ENCODE data around the gene AMN. TPM values are rescaled to one million over a fixed set of nuclear protein-coding genes. Genes with fewer than 3 reads are reported as not detected.

The AMN gene
- total RNA-seq, 4 donors from 2014 or later = 89.1 to 1,110 (median 806) TPM

GRCh38 chr14:102909911-102910310 lies 12.6 kb upstream of the AMN start:
- Histone ChIP-seq H3K9me3 (no peaks in the 10 kb centered on the region), H3K27ac (no peak overlapping the region), H3K4me1 (peaks cover 0 to 18% (median 0%) of the 10 kb centered on the region in 4 donors), H3K4me3 (no peak overlapping the region), H3K36me3 (peaks cover 0 to 20% (median 0%) of the 10 kb centered on the region in 3 donors), H3K27me3 (no peaks in the 10 kb centered on the region)
- DNase-seq = no peak
- TF ChIP-seq CTCF (IDR thresholded peaks at IDR 0.05) (no peak), POLR2A (IDR thresholded peaks at IDR 0.05) (no peak)

GRCh38 chr14:102910442-102910841 lies 12.0 kb upstream of the AMN start:
- Histone ChIP-seq H3K4me3 (no peak overlapping the region), H3K27me3 (no peaks in the 10 kb centered on the region), H3K9me3 (no peaks in the 10 kb centered on the region), H3K27ac (no peak overlapping the region), H3K4me1 (peaks cover 0 to 23% (median 0%) of the 10 kb centered on the region in 4 donors), H3K36me3 (peaks cover 0 to 15% (median 0%) of the 10 kb centered on the region in 3 donors)
- no peak for TF ChIP-seq CTCF (IDR thresholded peaks at IDR 0.05)
- TF ChIP-seq POLR2A (IDR thresholded peaks at IDR 0.05) = no peak
- DNase-seq = no peak

GRCh38 chr14:102911541-102911951 lies 10.9 kb upstream of the AMN start:
- peaks cover 0 to 9% (median 0%) of the 10 kb centered on the region in 3 donors for H3K36me3 ChIP-seq
- H3K27me3 ChIP-seq = no peaks in the 10 kb centered on the region
- DNase-seq = no peak
- no peaks in the 10 kb centered on the region for H3K9me3 ChIP-seq
- peaks cover 0 to 34% (median 0%) of the 10 kb centered on the region in 4 donors for H3K4me1 ChIP-seq
- TF ChIP-seq POLR2A (IDR thresholded peaks at IDR 0.05) = no peak
- TF ChIP-seq CTCF (IDR thresholded peaks at IDR 0.05) = no peak
- H3K27ac ChIP-seq = no peak overlapping the region
- H3K4me3 ChIP-seq = no peak overlapping the region

GRCh38 chr14:102911991-102912761 lies 10.3 kb upstream of the AMN start:
- TF ChIP-seq POLR2A (IDR thresholded peaks at IDR 0.05) (no peak), CTCF (IDR thresholded peaks at IDR 0.05) (no peak)
- Histone ChIP-seq H3K9me3 (no peaks in the 10 kb centered on the region), H3K36me3 (peaks cover 0 to 4% (median 0%) of the 10 kb centered on the region in 3 donors), H3K27me3 (no peaks in the 10 kb centered on the region), H3K4me1 (peaks cover 0 to 36% (median under 1%) of the 10 kb centered on the region in 4 donors), H3K27ac (no peak overlapping the region), H3K4me3 (no peak overlapping the region)
- DNase-seq = no peak

- TF ChIP-seq CTCF (IDR thresholded peaks at IDR 0.05) (no peak), POLR2A (IDR thresholded peaks at IDR 0.05) (no peak)
- DNase-seq = peak in 1 of 3 donors; percentile 40
- no peaks in the 10 kb centered on the region for H3K36me3 ChIP-seq
- no peaks in the 10 kb centered on the region for H3K27me3 ChIP-seq
- no peak overlapping the region for H3K27ac ChIP-seq
- no peaks in the 10 kb centered on the region for H3K9me3 ChIP-seq
- H3K4me1 ChIP-seq = peaks cover 0 to 44% (median 5%) of the 10 kb centered on the region in 4 donors
- H3K4me3 ChIP-seq = no peak overlapping the region
Observed at GRCh38 chr14:102913341-102914211, 8.9 kb upstream of the AMN start.

Measured in Peyer's patch (tissue), 4 donors.